ENCODE results near the gene CEACAM19.
"Not testable (repeated sequence)": the region's sequence is repeated elsewhere in the genome, so short reads cannot be mapped to it uniquely, and the experiment has no call there.

The CEACAM19 gene

DNA sequence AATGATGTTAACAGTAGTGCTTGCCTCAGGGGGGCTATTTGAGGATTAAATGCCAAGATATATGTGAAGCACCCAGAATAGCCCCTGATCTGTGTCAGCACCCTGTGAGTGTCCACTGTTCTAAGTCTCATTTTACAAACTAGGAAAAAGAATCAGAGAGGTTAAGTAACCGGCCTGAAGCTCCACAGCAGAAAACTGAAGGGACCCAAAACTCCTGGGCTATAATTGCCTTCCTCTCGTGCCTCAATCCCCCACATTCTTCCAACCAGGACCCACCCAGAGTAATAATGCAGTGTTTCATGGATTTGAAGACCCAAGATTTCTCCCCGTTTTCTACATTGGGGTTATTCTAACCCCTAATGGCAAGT is 25.2 kb upstream of the CEACAM19 start:
- no peak for DNase-seq

DNA sequence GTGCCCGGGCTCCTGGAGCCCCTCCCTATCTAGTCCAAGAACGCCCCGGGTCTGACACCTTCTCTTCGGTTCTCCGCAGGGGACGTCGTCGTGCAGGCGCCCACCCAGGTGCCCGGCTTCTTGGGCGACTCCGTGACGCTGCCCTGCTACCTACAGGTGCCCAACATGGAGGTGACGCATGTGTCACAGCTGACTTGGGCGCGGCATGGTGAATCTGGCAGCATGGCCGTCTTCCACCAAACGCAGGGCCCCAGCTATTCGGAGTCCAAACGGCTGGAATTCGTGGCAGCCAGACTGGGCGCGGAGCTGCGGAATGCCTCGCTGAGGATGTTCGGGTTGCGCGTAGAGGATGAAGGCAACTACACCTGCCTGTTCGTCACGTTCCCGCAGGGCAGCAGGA is 24.1 kb upstream of the CEACAM19 start:
- DNase-seq: no peak

DNA sequence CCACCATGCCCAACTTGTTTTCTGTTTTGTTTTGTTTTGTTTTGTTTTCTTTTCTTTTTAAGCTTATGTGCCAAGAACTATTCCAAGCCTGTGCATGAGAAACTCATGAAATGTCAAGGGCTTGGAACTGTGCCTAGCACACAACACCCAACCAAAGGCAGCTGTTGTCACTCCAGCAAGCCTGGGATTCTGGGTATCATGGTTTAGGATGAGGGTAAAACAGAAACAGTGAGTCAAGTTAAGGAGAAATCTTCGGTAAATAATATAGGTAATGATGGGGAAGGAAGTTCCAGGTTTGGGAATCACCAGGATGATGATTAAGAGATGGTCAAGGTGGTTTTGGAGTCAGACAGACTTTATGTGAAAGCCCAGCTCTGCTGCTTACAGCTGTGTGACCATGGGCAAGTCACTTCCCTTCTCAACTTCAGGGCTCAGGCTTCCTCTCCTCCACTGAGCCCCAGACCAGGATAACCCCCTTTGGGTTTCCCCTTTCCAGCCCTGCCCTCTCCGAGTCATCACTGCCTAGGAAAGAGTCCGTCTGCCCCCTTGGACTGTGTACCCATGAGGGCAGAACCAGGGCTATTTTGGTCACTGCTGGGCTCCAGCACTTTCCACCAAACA is 22.5 kb upstream of the CEACAM19 start:
- no peak for DNase-seq

DNA sequence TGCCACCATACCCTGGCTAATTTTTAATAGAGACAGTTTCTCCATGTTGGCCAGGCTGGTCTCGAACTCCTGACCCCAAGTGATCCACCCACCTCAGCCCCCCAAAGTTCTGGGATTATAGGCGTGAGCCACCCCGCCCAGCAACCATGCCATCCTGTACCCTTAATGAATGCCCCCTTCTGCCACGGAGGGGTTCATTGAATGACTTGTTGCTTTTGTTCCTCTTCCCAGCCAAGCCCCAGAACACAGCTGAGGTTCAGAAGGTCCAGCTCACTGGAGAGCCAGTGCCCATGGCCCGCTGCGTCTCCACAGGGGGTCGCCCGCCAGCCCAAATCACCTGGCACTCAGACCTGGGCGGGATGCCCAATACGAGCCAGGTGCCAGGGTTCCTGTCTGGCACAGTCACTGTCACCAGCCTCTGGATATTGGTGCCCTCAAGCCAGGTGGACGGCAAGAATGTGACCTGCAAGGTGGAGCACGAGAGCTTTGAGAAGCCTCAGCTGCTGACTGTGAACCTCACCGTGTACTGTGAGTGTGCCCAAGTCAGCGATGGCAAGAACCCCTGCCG is 21.6 kb upstream of the CEACAM19 start:
- DNase-seq: no peak

DNA sequence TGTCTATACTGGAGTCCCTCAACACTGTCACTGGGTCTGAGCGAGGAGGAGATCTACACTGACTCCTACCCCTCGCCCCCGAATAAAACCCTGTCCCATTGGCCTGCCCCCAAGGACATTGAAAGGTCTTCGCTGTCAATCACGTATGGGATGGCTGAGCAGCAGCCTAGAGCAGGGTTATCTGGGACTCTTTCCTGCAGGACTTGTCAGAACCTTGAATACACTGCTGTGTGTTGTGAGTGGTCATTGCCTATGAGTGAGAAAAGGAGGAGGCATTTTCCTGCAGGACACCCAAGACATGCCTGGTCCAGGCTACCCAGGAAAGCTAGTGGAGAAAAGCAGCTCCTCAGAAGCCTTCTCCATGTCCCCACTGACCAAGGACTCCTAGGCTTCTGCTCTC is 17.9 kb upstream of the CEACAM19 start:
- no peak for DNase-seq

DNA sequence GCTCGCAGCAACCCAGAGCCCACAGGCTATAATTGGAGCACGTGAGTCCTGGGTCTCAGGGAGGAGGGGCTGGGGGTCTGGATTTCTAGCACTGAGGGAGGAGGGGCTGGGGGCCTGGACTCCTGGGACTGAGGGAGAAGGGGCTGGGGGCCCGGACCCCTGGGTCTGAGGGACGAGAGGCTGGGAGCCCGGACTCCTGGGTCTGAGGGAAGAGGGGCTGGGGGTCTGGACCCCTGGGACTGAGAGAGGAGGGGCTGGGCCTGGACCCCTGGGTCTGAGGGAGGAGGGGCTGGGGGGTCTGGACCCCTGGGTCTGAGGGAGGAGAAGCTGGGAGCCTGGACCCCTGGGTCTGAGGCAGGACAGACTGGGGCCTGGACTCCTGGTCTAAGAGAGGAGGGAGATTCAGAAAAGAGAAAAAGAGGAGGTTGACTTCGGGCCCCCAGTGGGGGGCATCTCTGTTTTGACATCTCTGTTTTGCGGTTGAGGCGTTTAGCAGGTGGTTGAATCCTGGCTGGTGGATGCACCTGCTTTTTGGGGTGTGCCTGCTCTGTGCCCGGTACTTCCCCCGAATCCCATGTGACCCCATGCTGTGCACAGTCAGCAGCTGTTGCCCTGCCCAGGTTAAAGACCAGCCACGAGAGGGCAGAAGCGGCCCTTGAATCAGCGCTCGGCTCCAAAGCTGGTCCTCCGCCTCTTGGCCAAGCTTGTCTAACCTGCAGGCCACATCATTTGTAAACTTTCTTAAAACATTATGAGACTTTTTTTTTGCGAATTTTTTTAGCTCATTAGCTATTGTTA is 17.1 kb upstream of the CEACAM19 start:
- no peak for DNase-seq

DNA sequence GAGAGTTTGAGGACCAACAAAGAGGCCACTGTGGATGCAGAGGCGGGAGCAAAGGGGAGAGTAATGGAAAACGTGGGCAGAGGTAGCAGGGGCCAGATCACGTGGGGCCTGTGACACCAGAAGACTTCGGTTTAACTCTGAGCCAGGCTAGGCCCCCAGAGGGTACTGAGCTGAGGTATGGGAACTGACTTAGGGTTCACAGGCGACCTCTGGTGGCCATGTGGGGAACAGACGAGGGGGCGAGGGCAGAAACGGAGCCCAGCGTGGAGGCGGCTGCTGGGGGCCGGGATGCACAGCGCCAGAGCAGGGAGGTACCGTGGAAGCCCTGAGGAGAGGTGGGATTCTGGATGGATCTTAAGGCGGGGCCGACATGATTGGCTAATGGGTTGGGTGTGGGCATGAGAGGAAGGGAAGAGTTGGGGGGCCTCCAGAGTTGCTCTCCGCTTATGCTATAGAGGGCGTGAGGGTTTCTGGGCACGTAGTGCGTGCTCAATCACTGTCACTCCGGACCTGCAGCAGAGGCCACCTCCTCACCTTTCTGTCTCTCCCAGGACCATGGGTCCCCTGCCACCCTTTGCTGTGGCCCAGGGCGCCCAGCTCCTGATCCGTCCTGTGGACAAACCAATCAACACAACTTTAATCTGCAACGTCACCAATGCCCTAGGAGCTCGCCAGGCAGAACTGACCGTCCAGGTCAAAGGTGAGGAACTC is 13.9 kb upstream of the CEACAM19 start:
- peak; percentile 24 for DNase-seq

DNA sequence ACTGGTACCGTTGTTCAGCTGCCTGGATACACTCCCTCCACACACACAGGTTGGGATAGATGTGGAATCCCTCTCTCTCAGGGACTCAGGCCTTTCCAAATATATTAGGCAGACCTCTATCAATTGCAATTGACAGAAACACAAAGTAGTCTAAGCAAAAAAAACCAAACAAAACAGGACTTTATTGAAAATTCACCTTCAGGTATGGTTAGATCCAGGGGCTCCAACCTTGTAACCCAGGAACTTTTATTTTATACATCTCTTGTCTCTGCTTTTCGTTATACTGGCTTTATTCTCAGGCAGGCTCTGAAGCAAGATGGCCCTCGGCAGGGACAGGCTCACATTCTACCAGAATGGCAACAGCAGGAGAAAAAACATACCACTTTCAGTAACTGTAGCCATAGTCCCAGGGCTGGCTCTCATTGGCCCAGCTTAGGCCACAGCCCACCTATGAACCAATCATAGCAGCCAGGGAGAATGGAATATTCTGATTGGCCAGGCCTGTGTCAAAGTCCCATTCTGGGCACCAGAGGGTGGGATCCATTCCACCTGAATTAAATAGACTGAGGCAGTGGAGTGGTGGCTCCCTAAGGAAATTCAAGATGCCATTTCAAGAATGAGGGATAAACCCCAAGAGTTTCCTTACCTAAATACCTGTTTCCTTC is 13.1 kb upstream of the CEACAM19 start:
- DNase-seq: no peak

DNA sequence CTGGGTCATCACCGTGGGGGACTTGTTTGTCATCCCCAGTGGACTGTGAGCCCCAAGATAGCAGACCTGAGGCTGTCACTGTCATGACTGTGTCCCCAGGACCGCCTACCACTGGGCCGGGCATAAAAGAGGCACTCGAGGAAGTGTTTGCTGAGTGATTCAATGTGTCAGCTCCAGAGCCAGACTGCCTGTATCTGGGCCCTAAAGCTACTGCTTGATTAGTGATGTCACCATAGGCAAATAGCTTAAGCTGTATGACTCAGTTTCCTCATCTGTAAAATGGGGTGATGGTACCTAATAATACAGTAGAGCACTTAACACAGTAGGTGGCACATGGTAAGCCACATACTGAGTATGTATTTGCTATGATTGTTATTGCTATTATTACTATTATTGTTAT is 11.2 kb upstream of the CEACAM19 start:
- no peak for DNase-seq

DNA sequence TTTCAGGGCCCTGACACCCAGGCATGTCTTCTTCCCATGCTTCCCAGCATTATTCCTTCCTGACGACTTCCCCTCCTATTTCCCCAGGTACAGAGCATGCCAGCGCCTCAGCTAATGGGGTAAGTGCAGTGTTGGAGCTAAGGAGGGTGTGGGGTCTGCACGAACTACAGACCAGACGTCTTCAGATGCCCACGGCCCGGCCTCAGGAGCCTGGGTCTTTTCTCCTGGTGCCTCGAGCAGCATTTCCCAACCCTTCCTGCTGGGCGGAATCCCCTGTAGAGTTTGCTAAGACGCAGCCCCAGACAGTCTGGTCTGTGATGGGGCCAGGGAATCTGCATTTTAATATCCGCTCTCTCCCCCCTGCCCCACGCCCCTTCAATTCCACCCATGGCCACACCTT is 10.1 kb upstream of the CEACAM19 start:
- no peak for DNase-seq

DNA sequence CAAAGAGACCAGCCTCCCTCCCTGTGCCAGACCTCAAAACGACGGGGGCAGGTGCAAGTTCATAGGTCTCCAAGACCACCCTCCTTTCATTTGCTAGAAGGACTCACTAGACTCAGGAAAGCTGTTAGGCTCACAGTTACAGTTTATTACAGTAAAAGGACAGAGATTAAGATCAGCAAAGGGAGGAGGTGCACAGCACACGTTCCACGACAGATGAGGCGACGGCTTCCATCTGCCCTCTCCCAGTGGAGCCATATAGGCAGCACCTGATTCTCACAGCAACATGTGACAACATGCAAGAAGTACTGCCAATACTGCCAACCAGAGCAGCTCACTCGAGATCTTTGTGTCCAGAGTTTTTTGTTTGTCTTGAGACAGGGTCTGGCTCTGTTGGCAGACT is 9.4 kb upstream of the CEACAM19 start:
- DNase-seq: no peak

DNA sequence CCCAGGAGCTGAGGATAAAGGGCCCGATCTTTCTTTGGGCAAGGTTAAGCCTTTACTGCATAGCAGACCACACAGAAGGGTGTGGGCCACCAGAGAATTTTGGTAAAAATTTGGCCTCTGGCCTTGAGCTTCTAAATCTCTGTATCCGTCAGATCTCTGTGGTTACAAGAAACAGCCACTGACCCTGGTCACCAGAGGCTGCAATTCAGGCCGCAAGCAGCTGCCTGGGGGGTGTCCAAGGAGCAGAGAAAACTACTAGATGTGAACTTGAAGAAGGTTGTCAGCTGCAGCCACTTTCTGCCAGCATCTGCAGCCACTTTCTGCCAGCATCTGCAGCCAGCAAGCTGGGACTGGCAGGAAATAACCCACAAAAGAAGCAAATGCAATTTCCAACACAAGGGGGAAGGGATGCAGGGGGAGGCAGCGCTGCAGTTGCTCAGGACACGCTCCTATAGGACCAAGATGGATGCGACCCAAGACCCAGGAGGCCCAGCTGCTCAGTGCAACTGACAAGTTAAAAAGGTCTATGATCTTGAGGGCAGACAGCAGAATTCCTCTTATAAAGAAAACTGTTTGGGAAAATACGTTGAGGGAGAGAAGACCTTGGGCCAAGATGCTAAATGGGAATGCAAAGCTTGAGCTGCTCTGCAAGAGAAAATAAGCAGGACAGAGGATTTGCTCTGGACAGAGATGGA is 8.4 kb upstream of the CEACAM19 start:
- DNase-seq: no peak

DNA sequence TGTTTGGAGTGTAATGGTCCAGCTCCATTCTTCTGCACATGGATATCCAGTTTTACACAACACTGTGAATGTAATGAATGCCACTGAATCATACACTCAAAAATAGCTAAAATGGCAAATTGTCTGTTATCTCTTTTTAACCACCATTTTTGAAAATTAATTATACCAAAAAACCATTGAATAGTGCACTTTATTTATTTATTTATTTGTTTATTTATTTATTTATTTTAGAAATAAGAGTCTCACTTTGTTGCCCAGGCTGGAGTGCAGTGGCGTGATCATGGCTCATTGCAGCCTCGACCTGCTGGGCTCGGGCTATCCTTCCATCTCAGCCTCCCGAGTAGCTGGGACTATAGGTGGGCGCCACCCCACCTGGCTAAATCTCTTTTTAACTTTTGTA is 7.3 kb upstream of the CEACAM19 start:
- no peak for DNase-seq

DNA sequence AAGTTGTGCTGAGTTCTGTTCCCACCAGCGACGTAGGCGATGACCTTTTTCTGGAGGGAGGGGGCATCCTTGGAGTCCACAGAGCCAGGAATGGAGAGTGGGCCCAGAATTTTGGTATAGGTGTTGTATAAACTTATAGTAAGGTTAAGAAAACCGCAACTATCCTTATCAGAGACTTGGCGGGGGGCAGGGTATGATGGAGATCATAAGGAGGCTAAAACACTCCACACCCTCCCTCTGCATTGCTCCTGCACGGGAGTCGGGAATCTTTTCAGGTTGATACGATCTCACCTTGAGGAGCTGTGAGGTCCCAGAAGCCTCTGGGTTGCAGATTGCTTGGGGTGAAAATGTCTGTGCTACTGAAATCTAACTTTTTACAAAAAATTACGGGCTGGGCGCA is 6.3 kb upstream of the CEACAM19 start:
- no peak for DNase-seq

DNA sequence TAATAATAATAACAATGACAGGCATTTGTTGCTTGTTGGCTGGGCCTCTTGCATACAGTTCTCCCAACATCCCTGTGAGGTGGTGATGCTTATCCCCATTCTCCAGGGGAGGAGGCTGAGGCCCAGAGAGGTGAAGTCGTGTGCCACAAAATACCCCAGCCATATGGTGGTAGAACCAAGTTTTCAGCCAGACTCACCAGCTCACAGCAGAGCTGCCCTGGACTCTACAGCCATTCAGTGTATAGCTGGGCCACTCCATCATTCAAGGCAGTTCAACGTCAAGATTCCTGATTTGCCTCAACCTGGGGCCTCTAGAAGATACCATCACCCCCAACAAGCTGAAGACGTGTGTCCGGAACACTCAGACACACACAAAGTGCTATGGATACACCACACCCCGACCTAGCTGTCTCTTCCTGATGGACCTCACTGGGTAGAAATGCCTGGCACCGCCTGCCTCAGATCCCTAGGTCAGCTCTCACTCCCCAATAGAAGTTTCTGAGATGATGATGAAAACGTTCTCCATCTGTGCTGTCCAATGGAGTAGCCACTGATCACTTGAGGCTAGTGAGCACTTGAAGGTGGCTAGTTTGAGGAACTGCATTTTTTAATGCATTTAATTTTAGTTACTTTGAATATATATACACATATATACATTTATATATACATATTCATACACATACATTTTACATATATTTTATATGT is 4.3 kb upstream of the CEACAM19 start:
- no peak for DNase-seq

DNA sequence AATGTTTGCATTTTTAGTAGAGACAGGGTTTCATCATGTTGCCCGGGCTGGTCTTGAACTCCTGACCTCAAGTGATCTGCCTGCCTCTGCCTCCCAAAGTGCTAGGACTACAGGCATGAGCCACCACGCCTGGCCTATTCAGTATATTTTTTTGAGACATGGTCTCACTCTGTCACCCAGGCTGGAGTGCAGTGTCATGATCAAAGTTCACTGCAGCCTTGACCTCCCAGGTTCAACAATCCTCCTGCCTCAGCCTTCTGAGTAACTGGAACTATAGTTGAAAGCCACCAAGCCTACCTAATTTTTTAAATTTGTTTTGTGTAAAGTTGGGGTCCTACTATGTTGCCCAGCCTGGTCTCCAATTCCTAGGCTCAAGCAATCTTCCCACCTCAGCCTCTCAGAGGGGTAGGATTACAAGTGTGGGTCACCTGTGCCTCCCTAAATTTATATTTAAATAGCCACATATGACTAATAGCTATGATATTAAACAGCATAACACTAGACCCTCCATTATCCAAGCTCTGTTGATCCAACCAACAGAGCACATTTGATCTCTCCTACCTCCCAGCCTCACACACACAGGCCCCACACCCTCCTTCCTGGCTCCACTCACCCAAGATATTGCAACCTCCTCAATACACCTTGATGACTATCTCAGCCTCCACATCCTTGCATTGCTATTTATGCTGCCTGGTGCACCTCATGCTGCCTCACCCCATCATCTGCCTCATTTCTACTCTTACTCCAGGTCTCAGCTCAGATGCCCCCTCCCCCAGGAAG is 2.1 kb upstream of the CEACAM19 start:
- DNase-seq: no peak

DNA sequence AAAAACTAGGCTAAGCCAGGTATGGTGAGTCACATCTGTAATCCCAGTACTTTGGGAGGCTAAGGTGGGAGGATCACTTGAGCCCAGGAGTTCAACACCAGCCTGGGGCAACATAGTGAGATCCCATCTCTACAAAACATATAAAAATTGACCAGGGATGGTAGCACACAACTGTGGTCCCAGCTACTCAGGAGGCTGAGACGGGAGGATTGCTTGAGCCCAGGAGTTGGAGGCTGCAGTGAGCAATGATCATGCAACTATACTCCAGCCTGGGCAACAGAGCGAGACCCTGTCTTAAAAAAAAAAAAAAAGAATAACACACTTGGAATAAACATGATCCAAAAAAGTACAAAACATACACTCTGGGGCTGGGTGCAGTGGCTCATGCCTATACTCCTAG is 1.3 kb upstream of the CEACAM19 start:
- not testable (repeated sequence) for DNase-seq

DNA sequence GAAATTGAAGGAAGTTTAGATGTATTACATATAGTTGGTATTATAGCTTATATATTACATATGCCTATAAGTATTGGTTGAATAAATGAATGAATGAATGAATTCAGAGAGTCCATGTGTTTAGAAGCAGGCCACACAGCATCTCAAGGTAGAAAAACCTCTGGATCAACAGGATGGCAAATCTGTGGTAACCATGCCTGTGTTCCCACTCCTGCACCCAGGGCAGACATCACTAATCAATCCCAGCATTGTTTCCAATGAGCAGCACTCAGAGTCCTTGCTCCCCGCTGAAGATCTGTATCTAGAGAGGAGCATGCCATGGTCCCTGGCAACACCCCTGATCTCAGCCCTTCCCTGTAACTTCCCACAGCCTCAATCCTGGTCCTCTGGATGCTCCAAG is 944 bp downstream of the CEACAM19 start:
- DNase-seq: no peak

DNA sequence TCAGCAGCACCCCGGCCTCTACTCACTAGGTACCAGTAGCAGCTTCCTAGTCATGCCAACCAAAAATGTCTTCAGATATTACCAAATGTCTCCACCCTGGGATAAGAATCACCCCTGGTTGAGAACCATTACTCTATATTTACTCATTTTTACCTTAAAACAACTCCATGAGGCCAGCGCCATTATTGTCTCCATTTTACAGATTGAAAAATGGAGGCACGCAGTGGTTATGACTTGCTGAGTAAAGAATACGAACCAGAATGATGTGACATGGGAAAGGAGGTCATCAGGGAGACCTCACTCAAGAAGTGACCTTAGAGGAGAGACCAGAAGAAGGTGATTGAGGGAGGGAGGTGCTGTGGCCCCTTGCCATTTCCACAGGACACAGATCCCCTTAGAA is 2.2 kb downstream of the CEACAM19 start:
- no peak for DNase-seq

DNA sequence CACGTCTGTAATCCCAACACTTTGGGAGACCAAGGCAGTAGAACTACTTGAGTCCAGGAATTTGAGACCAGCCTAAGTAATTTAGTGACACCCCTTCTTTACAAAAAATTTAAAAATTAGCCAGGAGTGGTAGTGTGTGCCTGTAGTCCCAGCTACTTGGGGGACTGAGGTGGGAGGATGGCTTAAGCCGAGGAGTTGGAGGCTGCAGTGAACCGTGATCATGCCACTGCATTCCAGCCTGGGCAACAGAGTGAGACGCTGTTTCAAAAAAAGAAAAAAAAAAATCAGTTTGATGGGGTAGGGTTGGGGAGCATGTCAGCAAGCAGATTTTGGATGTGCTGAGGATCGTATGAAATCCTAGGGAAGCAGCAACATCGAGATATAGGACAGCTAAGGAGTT is 4.2 kb downstream of the CEACAM19 start:
- DNase-seq: no peak

Measured in NCI-H510A treated with DMSO at 0.1 percent for 48 hours (cell line).